Measurements from ENCODE around the gene DDX59.

The DDX59 gene

DNA sequence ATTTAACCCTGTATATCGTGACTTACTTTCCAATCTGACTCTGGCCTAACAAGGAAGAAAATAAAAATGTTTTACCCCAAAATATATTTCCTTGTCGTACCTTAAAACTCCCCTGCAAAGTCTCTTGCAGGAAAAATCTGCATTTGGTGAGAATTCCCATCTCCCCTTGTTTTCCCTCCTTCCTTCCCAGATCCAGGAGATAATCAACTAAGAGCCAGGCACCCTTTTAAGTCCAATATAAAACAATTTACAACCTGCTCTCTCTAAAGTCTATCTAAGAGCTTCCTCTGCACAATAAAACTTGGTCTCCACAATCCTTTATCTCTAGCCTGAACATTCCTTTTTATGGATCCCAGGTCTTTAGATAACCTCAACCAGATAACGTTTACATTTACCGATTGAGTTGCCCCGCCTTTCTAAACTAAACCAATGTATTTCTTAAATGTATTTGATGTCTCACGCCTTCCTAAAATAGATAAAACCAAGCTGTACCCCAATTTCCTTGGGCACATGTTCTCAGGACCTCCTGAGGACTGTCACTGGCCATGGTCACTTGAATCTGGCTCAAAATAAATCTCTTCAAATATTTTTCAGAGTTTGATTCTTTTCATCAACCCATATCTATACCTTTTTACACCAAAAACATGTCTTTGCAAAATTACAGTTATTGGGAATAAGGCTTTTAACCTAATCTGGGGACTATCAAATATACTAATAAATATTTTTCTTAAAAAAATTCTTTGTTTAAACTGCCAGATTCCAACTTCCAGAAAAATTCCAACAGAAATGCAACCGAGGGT lies 993 bp downstream of the DDX59 start:
- Histone ChIP-seq H3K4me3 (ENCODE audit: low read depth, low read length) (peak overlapping the region; percentile 77), H3K27me3 (replicated peaks) (no peaks in the 10 kb centered on the region), H3K27ac (peak overlapping the region; percentile 99), H3K36me3 (replicated peaks) (peaks cover 4% of the 10 kb centered on the region)
- in situ Hi-C loops (cut with HindIII; ENCODE audit: low pct_ligation_motif_present, low sequenced_read_pairs), result no loop called here
- no peak for DNase-seq
- TF ChIP-seq, protein P1, sequence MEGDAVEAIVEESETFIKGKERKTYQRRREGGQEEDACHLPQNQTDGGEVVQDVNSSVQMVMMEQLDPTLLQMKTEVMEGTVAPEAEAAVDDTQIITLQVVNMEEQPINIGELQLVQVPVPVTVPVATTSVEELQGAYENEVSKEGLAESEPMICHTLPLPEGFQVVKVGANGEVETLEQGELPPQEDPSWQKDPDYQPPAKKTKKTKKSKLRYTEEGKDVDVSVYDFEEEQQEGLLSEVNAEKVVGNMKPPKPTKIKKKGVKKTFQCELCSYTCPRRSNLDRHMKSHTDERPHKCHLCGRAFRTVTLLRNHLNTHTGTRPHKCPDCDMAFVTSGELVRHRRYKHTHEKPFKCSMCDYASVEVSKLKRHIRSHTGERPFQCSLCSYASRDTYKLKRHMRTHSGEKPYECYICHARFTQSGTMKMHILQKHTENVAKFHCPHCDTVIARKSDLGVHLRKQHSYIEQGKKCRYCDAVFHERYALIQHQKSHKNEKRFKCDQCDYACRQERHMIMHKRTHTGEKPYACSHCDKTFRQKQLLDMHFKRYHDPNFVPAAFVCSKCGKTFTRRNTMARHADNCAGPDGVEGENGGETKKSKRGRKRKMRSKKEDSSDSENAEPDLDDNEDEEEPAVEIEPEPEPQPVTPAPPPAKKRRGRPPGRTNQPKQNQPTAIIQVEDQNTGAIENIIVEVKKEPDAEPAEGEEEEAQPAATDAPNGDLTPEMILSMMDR (IDR thresholded peaks at IDR 0.05; ENCODE audit: low read depth, low read length, missing control alignments), result no peak

DNA sequence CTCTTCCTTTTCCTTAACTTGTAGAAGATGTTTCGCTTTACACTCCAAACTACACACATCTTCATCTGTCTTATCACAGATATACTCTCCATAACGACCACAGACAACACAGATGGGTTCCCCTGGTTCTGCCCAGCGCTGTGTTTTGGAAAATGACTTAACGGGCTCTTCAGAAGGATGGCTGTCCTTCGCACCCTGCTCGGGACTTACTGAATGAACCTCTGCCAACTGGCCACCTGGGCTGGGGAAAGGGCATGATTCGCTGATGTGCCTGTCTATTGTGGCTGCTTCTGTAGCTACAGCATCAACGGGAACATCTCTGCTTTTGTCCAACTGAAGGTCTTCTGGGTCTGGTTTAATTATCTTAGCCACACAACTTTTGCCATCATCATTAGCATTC lies 3.4 kb downstream of the DDX59 start:
- no peak overlapping the region for H3K27ac ChIP-seq
- TF ChIP-seq, protein P1 (IDR thresholded peaks at IDR 0.05; ENCODE audit: low read depth, low read length, missing control alignments), result no peak
- no peak for DNase-seq
- no peaks in the 10 kb centered on the region for H3K27me3 ChIP-seq (replicated peaks)
- in situ Hi-C loops (cut with HindIII; ENCODE audit: low pct_ligation_motif_present, low sequenced_read_pairs), result no loop called here
- H3K36me3 ChIP-seq (replicated peaks), result peaks cover 8% of the 10 kb centered on the region
- H3K4me3 ChIP-seq (ENCODE audit: low read depth, low read length), result no peak overlapping the region

DNA sequence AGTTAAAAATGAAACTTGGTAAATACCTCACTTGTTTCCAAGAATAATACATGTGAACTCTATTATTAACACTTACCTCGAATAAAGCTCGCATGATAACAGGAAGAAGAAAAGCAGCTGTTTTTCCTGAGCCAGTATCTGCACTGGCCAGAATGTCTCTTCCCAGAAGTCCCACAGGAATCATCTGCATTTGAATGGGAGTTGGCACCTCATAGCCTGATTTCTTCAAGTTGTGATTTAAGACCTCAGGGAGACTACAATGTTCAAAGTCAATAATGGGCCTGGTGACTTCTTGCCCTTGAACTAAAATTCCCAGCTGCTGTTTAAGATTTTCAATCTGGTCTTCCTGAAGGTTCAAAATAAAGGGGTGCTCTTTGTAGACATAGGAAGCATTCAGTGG lies 3.8 kb downstream of the DDX59 start:
- in situ Hi-C loops (cut with HindIII; ENCODE audit: low pct_ligation_motif_present, low sequenced_read_pairs), result no loop called here
- TF ChIP-seq, protein P1 (IDR thresholded peaks at IDR 0.05; ENCODE audit: low read depth, low read length, missing control alignments), result no peak

DNA sequence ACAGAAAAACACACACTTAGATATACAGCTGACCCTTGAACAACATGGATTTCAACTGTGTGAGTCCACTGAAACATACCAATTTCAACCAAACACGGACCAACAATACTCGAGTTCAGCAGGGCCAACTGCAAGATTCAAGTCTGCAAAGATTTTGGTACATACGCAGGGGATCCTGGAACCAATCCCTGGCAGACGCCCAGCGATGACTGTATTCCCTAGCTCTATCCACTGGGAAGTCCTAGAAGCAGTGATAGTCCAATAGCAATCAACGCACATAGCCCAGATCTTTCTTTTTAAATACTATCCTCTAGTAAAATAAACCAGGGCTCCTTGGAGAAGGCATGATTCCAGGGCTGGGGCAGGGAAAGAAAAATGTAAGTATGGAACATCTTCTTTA lies 9.0 kb downstream of the DDX59 start:
- Histone ChIP-seq H3K4me3 (ENCODE audit: low read depth, low read length) (no peak overlapping the region), H3K36me3 (replicated peaks) (peaks cover 21% of the 10 kb centered on the region), H3K27ac (no peak overlapping the region), H3K27me3 (replicated peaks) (no peaks in the 10 kb centered on the region)
- DNase-seq, result no peak
- in situ Hi-C loops (cut with HindIII; ENCODE audit: low pct_ligation_motif_present, low sequenced_read_pairs), result no loop called here
- TF ChIP-seq, protein P1 (IDR thresholded peaks at IDR 0.05; ENCODE audit: low read depth, low read length, missing control alignments), result no peak

More for the DNA sequence above, 3.8 kb downstream of the DDX59 start:
- Histone ChIP-seq H3K4me3 (ENCODE audit: low read depth, low read length) (no peak overlapping the region), H3K27me3 (replicated peaks) (no peaks in the 10 kb centered on the region), H3K27ac (no peak overlapping the region), H3K36me3 (replicated peaks) (peaks cover 8% of the 10 kb centered on the region)
- no peak for DNase-seq

DNA sequence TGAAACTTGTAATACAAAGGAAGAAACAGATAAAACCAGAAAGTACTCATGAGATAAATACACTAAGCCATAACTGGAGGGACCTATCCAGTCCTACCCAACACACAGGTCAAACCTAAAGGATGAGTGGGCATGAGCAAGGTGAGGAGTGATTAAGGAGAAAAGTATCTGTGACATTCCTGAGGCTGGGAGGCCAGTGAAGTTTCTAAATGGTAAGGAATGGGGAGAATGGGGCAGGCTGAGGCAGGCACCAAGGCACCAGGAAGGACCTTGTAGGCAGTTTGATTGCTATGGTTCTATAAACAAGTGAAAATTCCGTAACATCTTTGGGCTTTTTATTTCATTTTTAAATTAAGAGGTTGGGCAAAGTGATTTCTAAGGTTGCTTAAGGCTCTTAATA lies 10.4 kb downstream of the DDX59 start:
- in situ Hi-C loops (cut with HindIII; ENCODE audit: low pct_ligation_motif_present, low sequenced_read_pairs), result no loop called here
- no peak overlapping the region for H3K4me3 ChIP-seq (ENCODE audit: low read depth, low read length)
- H3K27me3 ChIP-seq (replicated peaks), result no peaks in the 10 kb centered on the region
- TF ChIP-seq, protein P1 (IDR thresholded peaks at IDR 0.05; ENCODE audit: low read depth, low read length, missing control alignments), result no peak
- no peak overlapping the region for H3K27ac ChIP-seq
- DNase-seq, result peak; percentile 18
- peaks cover 17% of the 10 kb centered on the region for H3K36me3 ChIP-seq (replicated peaks)
